SK-N-SH treated with all-trans-retinoic acid at 6 μM for 48 hours (cell line): ENCODE results near the gene TMEM143.

Experiments used
- CSDC2 ChIP-seq: fragments of 250-450 bp; sonication (Bioruptor Pico); IDR thresholded peaks from 2 replicates; pipeline ENCODE4 v1.5.0; 2020; ENCODE audit warnings: mild to moderate bottlenecking, moderate library complexity
- ISL1 ChIP-seq: fragments of 250-450 bp; sonication (Bioruptor Pico); IDR thresholded peaks from 2 replicates; pipeline ENCODE4 v2.1.2; 2022; ENCODE audit warnings: mild to moderate bottlenecking, moderate library complexity
- PPARA ChIP-seq: fragments of 250-450 bp; sonication (Bioruptor Pico); IDR thresholded peaks from 2 replicates; pipeline ENCODE4 v1.5.0; 2020; ENCODE audit warnings: mild to moderate bottlenecking, borderline replicate concordance
- RARB ChIP-seq: fragments of 250-450 bp; sonication (Bioruptor Pico); IDR thresholded peaks from 2 replicates; pipeline ENCODE4 v1.8.0; 2021; ENCODE audit warnings: mild to moderate bottlenecking, moderate library complexity
- ZNF565 ChIP-seq: fragments of 450-650 bp; formaldehyde crosslinking; conservative IDR thresholded peaks from 2 replicates; pipeline ENCODE4 v1.5.0; 2020; ENCODE audit warnings: low read depth, mild to moderate bottlenecking, moderate library complexity
- TF ChIP-seq, protein P1 (sequence below): fragments of 250-450 bp; sonication (Bioruptor Pico); IDR thresholded peaks from 2 replicates; pipeline ENCODE4 v1.5.1; 2020; ENCODE audit warnings: low read depth, mild to moderate bottlenecking, moderate library complexity

DNA sequence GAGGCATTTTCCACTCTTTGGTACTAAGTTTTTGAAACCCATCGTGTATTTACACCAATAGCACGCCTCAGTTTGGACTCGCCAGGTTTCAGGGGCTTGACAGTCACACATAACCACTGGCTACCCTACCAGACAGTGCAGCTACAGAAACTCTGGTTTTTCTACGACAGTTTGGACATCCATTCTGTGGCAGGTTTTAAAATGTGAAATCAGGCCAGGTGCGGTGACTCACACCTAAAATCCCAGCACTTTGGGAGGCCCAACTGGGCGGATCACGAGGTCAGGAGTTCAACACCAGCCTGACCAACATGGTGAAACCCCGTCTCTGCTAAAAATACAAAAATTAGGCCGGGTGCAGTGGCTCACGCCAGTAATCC, 14.4 kb upstream of the TMEM143 start:
- TF ChIP-seq CSDC2 (CRISPR knock-in tag) (no peak), ISL1 (CRISPR knock-in tag) (no peak), RARB (CRISPR knock-in tag) (no peak), ZNF565 (CRISPR knock-in tag) (no peak), PPARA (CRISPR knock-in tag) (no peak)
- TF ChIP-seq, protein P1, sequence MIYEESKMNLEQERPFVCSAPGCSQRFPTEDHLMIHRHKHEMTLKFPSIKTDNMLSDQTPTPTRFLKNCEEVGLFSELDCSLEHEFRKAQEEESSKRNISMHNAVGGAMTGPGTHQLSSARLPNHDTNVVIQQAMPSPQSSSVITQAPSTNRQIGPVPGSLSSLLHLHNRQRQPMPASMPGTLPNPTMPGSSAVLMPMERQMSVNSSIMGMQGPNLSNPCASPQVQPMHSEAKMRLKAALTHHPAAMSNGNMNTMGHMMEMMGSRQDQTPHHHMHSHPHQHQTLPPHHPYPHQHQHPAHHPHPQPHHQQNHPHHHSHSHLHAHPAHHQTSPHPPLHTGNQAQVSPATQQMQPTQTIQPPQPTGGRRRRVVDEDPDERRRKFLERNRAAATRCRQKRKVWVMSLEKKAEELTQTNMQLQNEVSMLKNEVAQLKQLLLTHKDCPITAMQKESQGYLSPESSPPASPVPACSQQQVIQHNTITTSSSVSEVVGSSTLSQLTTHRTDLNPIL (CRISPR knock-in tag): no peak
